ENCODE data around the gene PIK3C2A.

PIK3C2A gene

DNA sequence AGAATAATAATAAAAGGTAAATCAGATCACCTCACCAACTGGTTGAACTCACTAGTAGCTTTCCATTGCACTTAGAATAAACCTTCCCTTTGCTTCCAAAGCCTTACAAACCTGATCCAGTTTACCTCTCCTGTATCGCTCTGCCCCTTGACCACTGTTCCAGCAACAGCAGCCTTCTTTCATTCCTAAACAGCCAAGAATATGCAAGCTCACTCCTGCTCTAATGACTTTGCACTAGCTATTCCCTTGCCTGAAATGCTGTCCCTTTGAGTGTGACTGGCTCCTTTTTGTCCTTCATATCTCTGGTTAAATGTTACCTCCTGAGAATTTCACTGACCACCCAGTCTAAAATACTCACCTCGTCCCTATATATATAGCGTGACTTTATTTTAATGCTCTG is 9.6 kb upstream of the PIK3C2A start:
- DNase-seq: no peak

- no peak for DNase-seq
Measured at GRCh38 chr11:17214338-17214737, 6.6 kb upstream of the PIK3C2A start.

DNA sequence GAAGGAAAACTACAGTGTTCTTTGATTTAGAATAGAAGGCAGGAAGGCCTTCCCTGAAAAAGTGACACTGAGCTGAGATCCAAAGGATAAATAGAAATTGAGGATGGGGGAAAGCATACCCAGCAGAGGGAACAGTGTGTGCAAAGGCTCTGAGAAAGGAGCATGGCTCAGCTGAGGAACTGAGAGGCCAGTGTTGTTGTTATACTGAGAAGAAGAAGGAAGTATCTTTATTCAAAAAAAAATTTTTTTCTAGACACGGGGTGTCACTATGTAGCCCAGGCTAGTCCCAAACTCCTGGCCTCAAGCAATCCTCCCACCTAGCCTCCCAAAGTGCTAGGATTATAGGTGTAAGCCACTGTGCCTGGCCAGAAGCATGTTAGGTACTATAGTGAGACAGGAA is 3.5 kb upstream of the PIK3C2A start:
- no peak for DNase-seq

- no peak for DNase-seq
Measured at GRCh38 chr11:17209939-17210245, 2.1 kb upstream of the PIK3C2A start.

DNA sequence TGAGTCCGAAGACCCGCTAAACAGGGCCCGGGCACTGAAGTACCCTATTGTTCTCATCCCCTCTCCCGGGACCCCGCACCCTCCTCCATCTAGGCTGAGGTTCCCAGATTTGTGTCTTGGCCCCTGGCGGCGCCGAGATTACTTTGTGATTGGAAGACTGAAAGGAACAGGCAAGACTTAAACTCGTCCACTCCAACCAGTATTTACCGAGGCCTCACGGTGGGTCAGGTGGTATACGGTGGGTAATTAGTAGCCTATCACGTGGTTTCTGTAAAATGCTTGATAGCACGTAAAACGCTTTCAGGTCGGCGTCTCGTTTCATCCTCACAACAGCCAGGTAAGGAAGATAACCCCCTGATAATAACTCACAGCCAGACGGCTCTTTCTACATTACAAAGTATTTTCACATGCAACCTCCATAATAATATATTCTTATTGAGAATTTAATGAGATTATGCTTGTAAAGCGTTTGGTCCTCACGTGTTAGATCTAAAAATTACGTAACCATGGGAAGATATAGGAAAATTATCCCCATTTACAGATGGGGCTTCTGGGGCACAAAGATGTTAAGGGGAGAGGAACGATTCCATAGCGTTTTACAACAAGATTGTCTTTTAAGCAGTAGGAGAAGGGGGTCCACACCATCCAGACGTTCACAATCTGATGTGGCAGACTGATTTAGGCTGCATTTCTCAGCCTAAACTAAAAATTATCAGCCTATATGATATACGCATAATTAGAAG is 642 bp upstream of the PIK3C2A start:
- peak; percentile 32 to 42 for DNase-seq

DNA sequence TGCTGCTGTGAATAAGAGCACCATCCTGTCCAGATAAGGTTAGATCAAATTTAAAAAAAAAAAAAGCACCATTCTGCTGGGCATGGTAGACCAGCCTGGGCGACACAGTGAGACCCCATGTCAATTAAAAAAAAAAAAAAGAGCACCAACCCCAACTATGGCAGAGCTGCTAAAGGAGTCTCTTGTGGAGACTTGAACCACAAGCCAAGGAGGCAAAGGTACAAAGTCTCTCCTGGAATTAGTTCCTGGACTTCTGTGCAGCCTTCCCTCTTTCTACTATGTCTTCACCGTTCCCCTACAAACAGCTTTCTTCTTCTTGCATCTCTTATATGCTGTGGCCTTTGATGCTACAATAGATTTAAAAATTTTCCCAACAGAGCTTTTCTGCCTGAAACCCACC is 1.3 kb downstream of the PIK3C2A start:
- DNase-seq: no peak

DNA sequence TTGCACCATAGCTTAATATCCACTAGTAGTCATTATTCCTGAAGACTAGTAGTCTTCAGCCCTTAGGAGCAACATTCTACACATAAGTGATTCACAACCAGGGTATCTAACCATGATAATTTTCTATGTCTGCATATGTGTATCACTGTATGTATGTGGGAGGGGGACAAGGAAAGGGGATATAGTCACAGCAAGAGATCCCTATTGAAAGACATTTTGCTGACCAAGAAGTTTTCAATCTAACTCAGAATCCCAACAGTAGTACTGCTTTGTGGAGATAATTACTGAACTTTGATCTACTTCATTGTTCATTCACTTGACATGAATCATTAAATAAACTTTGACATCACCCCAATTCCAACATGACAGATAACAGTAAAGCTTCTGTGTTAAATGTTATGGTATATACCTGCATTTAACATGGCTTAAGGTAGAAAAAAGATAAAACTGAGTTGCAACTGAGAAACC is 10.3 kb downstream of the PIK3C2A start:
- DNase-seq: no peak

DNA sequence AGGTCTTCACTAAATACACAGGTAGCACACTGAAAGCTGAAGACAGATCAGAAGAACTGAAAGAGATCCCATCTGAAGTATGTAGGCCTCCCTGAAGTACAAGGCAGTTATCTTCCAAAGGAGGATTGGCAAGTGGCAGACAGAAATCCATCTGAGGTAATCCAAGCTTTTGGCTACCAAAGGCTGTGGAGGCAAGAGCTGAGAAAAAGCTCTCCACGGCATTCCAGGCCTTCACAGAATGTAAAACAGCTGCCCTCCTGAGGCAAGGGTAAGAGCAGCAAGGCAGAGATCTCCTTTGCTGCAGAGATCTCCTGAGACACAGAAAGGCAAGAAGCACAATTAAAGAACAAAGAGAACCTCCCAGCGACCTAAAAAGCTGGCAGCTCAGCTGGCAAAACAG is 19.1 kb downstream of the PIK3C2A start:
- DNase-seq: no peak

GRCh38 chr11:17186932-17187692 is 20.7 kb downstream of the PIK3C2A start:
- no peak for DNase-seq

DNA sequence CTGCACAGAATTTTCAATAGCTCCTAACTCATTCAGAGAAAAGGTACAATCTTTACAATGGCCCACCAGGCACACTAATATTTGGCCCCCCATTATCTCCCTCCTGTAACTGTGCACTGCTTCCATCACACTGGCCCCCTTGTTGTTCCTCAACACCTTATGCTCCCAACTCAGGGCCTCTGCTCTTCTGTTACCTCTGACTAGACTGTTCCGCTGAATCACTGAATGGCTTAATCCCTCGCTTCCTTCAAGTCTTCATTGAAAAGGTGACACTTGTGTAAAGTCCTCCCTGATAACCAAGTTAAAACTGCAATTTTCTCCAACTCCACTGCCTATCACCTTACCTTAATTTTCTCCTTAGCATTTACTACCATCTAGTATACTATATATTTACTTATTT is 21.8 kb downstream of the PIK3C2A start:
- DNase-seq: no peak

DNA sequence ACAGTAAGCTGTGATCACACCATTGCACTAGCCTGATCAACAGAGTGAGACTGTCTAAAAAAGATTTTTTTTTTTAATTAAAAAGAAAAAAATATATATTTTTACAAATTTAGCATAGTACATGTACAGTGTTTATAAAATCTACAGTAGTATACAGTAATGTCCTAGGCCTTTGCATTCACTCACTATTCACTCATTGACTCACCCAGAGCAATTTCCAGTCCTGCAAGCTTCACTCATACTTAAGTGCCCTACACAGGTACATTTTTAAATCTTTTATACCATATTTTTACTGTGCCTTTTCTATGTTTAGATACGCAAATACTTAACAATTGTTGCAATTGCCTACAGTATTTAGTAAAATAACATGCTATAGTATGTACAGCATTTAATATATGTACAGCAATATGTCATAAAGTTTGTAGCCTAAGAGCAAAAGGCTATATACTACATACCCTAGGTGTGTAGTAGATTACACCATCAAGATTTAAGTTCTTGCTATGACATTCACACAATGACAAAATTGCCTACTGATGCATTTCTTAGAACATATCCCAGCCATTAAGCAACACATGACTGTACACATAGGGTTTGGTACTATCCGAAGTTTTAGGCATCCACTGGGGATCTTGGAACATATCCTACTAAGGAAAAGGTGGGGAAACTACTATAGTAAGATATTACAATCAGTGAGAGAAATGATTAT is 22.8 kb downstream of the PIK3C2A start:
- no peak for DNase-seq

- no peak for DNase-seq
Measured at GRCh38 chr11:17183836-17184235, 23.9 kb downstream of the PIK3C2A start.

- no peak for DNase-seq
Measured at GRCh38 chr11:17179970-17180369, 27.8 kb downstream of the PIK3C2A start.

- no peak for DNase-seq
Measured at GRCh38 chr11:17173332-17173731, 34.5 kb downstream of the PIK3C2A start.

- DNase-seq: no peak
Measured at GRCh38 chr11:17171916-17172315, 35.9 kb downstream of the PIK3C2A start.

DNA sequence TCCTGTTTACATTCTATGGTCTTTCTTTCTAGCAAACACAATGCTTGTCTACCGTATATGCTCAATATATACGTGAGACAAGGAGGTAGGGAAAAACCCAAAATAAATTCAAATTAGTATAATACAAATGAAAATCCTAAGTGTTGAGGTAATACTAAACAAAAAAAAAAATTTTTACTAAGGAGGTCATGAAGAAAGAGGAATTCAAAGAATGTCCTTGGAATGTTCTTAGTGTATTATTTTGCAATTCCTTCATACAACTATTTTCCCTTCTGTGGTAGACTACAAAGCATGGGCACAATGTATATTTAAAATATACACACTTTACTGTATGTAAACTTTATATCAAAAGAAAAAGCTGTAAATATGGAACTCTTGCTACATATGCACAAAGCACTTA is 36.4 kb downstream of the PIK3C2A start:
- DNase-seq: no peak

DNA sequence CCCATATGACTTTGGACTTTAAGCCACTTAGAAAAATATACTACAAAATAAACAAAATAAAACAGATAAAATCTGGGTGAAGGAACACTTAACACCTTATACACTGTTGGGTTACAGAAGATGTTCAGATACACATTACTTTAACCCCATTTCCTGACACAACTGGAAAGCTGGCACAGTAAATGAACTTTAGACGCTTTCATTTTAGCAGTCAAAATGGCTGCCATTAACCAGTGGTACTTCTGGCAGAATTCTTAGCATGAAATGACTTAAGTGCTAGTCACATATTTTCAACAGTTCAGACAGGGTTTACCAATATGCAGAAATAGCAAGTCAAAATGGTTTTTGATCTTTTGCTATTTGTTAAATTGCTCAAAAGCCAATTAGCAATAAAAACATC is 37.9 kb downstream of the PIK3C2A start:
- DNase-seq: no peak

DNA sequence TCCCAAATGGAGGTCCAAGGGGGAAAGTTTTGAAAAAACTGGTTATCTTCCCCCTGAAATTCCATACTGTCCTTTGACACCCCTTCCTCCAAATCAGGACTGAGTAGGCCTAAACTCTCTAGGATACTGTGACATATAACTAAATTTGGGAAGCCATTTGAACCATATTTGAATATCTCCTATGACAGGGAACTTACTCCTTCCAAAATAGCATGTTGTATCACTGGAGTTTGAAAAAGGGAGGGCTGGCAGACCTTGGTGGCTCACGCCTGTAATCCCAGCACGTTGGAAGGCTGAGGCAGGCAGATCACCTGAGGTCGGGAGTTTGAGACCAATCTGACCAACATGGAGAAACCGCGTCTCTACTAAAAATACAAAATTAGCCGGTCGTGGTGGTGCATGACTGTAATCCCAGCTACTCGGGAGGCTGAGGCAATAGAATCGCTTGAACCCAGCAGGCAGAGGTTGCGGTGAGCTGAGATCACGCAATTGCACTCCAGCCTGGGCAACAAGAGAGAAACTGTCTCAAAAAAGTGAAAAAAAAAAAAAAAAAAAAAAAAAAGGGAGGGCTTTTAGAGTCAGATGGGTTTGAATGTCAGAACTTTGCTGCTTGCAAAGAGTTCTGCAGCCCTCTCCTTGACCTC is 42.4 kb downstream of the PIK3C2A start:
- DNase-seq: no peak

GRCh38 chr11:17164361-17165246 is 43.2 kb downstream of the PIK3C2A start:
- no peak for DNase-seq

DNA sequence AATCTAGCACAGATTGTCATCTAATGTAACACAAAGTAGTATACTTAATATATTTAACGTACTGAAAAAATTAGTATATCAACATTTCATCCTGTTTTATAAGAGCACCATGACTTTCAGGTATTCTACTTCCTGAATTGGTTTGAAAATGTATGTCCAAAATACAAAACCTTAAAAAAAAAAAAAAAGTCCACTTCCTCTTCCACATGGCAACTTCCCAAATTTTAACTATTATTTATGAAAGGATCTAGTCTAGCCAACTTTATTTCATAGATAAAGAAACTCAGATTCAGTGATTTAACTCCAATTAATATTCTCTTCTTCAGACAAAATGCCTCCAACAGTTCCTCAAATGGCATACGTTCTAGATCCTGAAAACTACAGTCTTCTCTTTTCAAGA is 44.0 kb downstream of the PIK3C2A start:
- DNase-seq: no peak

- no peak for DNase-seq
Measured at GRCh38 chr11:17163291-17163690, 44.5 kb downstream of the PIK3C2A start.

GRCh38 chr11:17162376-17162775 is 45.4 kb downstream of the PIK3C2A start:
- no peak for DNase-seq
